ENCODE results near the gene ACBD7.
A peak's percentile ranks its signal among the peaks of the same experiment; 100 is the strongest.

The ACBD7 gene

DNA sequence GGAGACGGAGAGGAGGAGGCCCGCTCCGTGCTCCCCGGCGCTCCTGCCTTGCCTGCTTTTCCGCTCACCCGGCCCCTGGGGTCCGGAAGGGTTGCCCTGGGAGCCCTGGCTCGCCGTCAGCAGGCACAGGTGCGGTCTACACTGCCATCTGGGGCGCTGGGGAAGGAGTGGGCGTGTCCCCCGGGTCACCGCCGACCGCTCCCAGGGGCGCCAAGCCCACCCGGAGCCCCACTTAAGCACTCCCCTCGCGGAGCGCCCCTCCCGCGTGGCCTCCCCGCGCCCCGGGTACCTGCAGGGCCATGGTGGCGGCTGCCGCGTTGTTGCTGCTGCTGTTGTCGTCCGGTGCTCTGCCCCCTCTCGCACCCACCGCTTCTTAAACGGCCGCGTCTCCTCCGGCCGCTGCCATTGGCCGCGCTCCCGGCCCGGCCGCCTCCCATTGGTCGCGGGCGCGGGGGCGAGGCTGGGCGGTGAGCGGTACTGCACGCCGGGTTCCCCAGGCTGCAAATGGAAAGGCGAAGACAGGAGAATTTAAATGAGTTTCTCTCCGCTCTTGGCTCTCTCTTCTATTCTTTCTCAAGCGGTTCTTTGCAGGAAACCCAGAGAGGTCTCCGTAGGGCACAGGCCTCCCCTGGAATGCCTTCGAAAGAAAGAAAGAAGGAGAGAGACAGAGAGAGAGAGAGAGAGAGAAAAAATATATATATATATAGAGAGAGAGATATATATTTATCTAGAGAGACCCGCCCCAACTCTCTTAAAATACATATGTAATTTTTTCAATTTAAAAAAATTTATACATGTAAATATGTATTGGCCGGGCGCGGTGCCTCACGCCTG lies at the start of gene ACBD7:
Gene ACBD7, minus strand, starts transcription at position 349 of the 834 bp plus-strand sequence. Its CDS starts 48 bp downstream, at position 301.
- no peaks in the 10 kb centered on the region for H3K9me3 ChIP-seq (ENCODE audit: control insufficient read depth, insufficient read depth, low read depth, low read length)
- H3K4me3 ChIP-seq (ENCODE audit: low read depth, low read length): peak within 1 kb of the TSS; percentile 58
- CTCF ChIA-PET: no interaction called here
- POLR2A ChIA-PET: no interaction called here
- H3K4me1 ChIP-seq (ENCODE audit: control insufficient read depth, insufficient read depth, low read length): no peaks in the 10 kb centered on the region
- peak within 1 kb of the TSS; percentile 64; the same call in 1 of the 2 replicates for H3K27ac ChIP-seq (ENCODE audit: extremely low read depth, low read depth, low read length)
- no peaks in the 10 kb centered on the region for H3K36me3 ChIP-seq (ENCODE audit: control insufficient read depth in 2 of 2, insufficient read depth in 1 of 2, low read length in 2 of 2)
- TF ChIP-seq ZFP41 (tag by site-specific recombination; IDR thresholded peaks at IDR 0.05; ENCODE audit: borderline replicate concordance): 0 out of 2 replicates have a peak, but pooled peaks have one; percentile 29
- TF ChIP-seq, protein P1, sequence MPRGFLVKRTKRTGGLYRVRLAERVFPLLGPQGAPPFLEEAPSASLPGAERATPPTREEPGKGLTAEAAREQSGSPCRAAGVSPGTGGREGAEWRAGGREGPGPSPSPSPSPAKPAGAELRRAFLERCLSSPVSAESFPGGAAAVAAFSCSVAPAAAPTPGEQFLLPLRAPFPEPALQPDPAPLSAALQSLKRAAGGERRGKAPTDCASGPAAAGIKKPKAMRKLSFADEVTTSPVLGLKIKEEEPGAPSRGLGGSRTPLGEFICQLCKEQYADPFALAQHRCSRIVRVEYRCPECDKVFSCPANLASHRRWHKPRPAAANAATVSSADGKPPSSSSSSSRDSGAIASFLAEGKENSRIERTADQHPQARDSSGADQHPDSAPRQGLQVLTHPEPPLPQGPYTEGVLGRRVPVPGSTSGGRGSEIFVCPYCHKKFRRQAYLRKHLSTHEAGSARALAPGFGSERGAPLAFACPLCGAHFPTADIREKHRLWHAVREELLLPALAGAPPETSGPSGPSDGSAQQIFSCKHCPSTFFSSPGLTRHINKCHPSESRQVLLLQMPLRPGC (tag by site-specific recombination; IDR thresholded peaks at IDR 0.05): no peak
- TF ChIP-seq, protein P2, sequence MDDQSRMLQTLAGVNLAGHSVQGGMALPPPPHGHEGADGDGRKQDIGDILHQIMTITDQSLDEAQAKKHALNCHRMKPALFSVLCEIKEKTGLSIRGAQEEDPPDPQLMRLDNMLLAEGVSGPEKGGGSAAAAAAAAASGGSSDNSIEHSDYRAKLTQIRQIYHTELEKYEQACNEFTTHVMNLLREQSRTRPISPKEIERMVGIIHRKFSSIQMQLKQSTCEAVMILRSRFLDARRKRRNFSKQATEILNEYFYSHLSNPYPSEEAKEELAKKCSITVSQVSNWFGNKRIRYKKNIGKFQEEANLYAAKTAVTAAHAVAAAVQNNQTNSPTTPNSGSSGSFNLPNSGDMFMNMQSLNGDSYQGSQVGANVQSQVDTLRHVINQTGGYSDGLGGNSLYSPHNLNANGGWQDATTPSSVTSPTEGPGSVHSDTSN (CRISPR knock-in tag; IDR thresholded peaks at IDR 0.05): peak; percentile 56; the same call in 1 of the 2 replicates
- TF ChIP-seq ZNF423 (tag by site-specific recombination; IDR thresholded peaks at IDR 0.05): peak; percentile 85
- TF ChIP-seq SCRT1 (tag by site-specific recombination; IDR thresholded peaks at IDR 0.05; ENCODE audit: borderline replicate concordance): no peak
- TF ChIP-seq, protein P3, sequence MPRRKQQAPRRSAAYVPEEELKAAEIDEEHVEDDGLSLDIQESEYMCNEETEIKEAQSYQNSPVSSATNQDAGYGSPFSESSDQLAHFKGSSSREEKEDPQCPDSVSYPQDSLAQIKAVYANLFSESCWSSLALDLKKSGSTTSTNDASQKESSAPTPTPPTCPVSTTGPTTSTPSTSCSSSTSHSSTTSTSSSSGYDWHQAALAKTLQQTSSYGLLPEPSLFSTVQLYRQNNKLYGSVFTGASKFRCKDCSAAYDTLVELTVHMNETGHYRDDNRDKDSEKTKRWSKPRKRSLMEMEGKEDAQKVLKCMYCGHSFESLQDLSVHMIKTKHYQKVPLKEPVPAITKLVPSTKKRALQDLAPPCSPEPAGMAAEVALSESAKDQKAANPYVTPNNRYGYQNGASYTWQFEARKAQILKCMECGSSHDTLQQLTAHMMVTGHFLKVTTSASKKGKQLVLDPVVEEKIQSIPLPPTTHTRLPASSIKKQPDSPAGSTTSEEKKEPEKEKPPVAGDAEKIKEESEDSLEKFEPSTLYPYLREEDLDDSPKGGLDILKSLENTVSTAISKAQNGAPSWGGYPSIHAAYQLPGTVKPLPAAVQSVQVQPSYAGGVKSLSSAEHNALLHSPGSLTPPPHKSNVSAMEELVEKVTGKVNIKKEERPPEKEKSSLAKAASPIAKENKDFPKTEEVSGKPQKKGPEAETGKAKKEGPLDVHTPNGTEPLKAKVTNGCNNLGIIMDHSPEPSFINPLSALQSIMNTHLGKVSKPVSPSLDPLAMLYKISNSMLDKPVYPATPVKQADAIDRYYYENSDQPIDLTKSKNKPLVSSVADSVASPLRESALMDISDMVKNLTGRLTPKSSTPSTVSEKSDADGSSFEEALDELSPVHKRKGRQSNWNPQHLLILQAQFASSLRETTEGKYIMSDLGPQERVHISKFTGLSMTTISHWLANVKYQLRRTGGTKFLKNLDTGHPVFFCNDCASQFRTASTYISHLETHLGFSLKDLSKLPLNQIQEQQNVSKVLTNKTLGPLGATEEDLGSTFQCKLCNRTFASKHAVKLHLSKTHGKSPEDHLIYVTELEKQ (tag by site-specific recombination; IDR thresholded peaks at IDR 0.05; ENCODE audit: borderline replicate concordance): no peak
- TF ChIP-seq ZNF132 (tag by site-specific recombination; IDR thresholded peaks at IDR 0.05; ENCODE audit: borderline replicate concordance): no peak
- TF ChIP-seq, protein P4, sequence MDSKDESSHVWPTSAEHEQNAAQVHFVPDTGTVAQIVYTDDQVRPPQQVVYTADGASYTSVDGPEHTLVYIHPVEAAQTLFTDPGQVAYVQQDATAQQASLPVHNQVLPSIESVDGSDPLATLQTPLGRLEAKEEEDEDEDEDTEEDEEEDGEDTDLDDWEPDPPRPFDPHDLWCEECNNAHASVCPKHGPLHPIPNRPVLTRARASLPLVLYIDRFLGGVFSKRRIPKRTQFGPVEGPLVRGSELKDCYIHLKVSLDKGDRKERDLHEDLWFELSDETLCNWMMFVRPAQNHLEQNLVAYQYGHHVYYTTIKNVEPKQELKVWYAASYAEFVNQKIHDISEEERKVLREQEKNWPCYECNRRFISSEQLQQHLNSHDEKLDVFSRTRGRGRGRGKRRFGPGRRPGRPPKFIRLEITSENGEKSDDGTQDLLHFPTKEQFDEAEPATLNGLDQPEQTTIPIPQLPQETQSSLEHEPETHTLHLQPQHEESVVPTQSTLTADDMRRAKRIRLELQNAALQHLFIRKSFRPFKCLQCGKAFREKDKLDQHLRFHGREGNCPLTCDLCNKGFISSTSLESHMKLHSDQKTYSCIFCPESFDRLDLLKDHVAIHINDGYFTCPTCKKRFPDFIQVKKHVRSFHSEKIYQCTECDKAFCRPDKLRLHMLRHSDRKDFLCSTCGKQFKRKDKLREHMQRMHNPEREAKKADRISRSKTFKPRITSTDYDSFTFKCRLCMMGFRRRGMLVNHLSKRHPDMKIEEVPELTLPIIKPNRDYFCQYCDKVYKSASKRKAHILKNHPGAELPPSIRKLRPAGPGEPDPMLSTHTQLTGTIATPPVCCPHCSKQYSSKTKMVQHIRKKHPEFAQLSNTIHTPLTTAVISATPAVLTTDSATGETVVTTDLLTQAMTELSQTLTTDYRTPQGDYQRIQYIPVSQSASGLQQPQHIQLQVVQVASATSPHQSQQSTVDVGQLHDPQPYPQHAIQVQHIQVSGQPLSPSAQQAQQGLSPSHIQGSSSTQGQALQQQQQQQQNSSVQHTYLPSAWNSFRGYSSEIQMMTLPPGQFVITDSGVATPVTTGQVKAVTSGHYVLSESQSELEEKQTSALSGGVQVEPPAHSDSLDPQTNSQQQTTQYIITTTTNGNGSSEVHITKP (tag by site-specific recombination; IDR thresholded peaks at IDR 0.05): peak; percentile 66; the same call in 1 of the 2 replicates
- TF ChIP-seq ZNF394 (tag by site-specific recombination; IDR thresholded peaks at IDR 0.05; ENCODE audit: borderline replicate concordance): peak; percentile 78
- no peak for TF ChIP-seq MEIS1 (CRISPR knock-in tag; IDR thresholded peaks at IDR 0.05; ENCODE audit: borderline replicate concordance)
- TF ChIP-seq ZNF366 (tag by site-specific recombination; conservative IDR thresholded peaks at IDR 0.05): peak; percentile 77
- TF ChIP-seq ZNF555 (tag by site-specific recombination; conservative IDR thresholded peaks at IDR 0.05): no peak
- no peak for TF ChIP-seq HOXA7 (CRISPR knock-in tag; IDR thresholded peaks at IDR 0.05; ENCODE audit: borderline replicate concordance)
- peak; percentile 90 for TF ChIP-seq ZEB2 (tag by site-specific recombination; IDR thresholded peaks at IDR 0.05)
- TF ChIP-seq ZBTB10 (tag by site-specific recombination; IDR thresholded peaks at IDR 0.05): peak; percentile 77
- no peak for TF ChIP-seq ZNF514 (tag by site-specific recombination; IDR thresholded peaks at IDR 0.05)
- TF ChIP-seq SP3 (tag by site-specific recombination; IDR thresholded peaks at IDR 0.05): peak; percentile 69
- TF ChIP-seq ZNF510 (tag by site-specific recombination; IDR thresholded peaks at IDR 0.05; ENCODE audit: insufficient replicate concordance): no peak
- TF ChIP-seq YY1 (tag by site-specific recombination; IDR thresholded peaks at IDR 0.05): peak; percentile 55; the same call in 1 of the 2 replicates
- peak; percentile 51; the same call in 1 of the 2 replicates for TF ChIP-seq ZNF449 (tag by site-specific recombination; IDR thresholded peaks at IDR 0.05)
